MM.1S (cell line): ENCODE results near the gene MPND.

Experiments used
- DNase-seq: peaks from one replicate; pipeline ENCODE4 v3.0.0-alpha.2; 2015
- H2AFZ ChIP-seq: fragments of 300-600 bp; sonication (generic); 2 replicates; pipeline ENCODE4 v1.6.0; 2016; ENCODE audit warnings: antibody characterized with exemption, low read length
- H3F3A ChIP-seq: fragments of 300-600 bp; sonication (generic); 2 replicates; pipeline ENCODE4 v1.6.1; 2016; ENCODE audit warnings: mild to moderate bottlenecking, antibody characterized with exemption, low read length, moderate library complexity, mixed read lengths; ENCODE audit not compliant: insufficient read depth
- H3K27ac ChIP-seq: fragments of 300-600 bp; sonication (generic); 2 replicates; pipeline ENCODE4 v1.5.1; 2016; ENCODE audit warnings: mild to moderate bottlenecking, low read length
- H3K27me3 ChIP-seq: fragments of 300-600 bp; sonication (generic); replicated peaks from 2 replicates; pipeline ENCODE4 v1.6.0; 2016; ENCODE audit warnings: low read length; ENCODE audit not compliant: insufficient read depth
- H3K36me3 ChIP-seq: fragments of 300-600 bp; sonication (generic); replicated peaks from 2 replicates; pipeline ENCODE4 v1.6.1; 2016; ENCODE audit warnings: mild to moderate bottlenecking, low read length, mixed read lengths; ENCODE audit not compliant: insufficient read depth
- H3K4me1 ChIP-seq: fragments of 300-600 bp; sonication (generic); 2 replicates; pipeline ENCODE4 v1.6.1; 2016; ENCODE audit warnings: low read length, mixed read lengths
- H3K4me2 ChIP-seq: fragments of 300-600 bp; sonication (generic); 2 replicates; pipeline ENCODE4 v1.6.0; 2016; ENCODE audit warnings: low read depth, low read length
- H3K4me3 ChIP-seq: fragments of 300-600 bp; sonication (generic); 2 replicates; pipeline ENCODE4 v1.5.1; 2016; ENCODE audit warnings: low read length, mixed read lengths
- H3K79me2 ChIP-seq: fragments of 300-600 bp; sonication (generic); 2 replicates; pipeline ENCODE4 v1.6.1; 2016; ENCODE audit warnings: mixed run types, low read length, mixed read lengths
- H3K9ac ChIP-seq: fragments of 300-600 bp; sonication (generic); 2 replicates; pipeline ENCODE4 v1.6.1; 2016; ENCODE audit warnings: low read length, mixed read lengths
- H3K9me2 ChIP-seq: fragments of 300-600 bp; sonication (generic); replicated peaks from 2 replicates; pipeline ENCODE4 v1.6.1; 2016; ENCODE audit warnings: mild to moderate bottlenecking, low read length, mixed read lengths; ENCODE audit not compliant: insufficient read depth
- H3K9me3 ChIP-seq: fragments of 300-600 bp; sonication (generic); replicated peaks from 2 replicates; pipeline ENCODE4 v1.6.1; 2016; ENCODE audit warnings: mild to moderate bottlenecking, low read length, mixed read lengths; ENCODE audit not compliant: insufficient read depth
- H4K20me1 ChIP-seq: fragments of 300-600 bp; sonication (generic); 2 replicates; pipeline ENCODE4 v1.6.1; 2016; ENCODE audit warnings: mild to moderate bottlenecking, low read length, moderate library complexity, mixed read lengths; ENCODE audit not compliant: insufficient read depth
- EZH2 ChIP-seq: fragments of 300-600 bp; sonication (generic); optimal IDR thresholded peaks from 2 replicates; pipeline ENCODE3; 2017; ENCODE audit warnings: low read depth, mild to moderate bottlenecking, antibody characterized with exemption, low read length, mixed read lengths
- EZH2phosphoT487 ChIP-seq: fragments of 300-600 bp; sonication (generic); IDR thresholded peaks from 2 replicates; pipeline ENCODE4 v1.6.1; 2018; ENCODE audit warnings: antibody characterized with exemption, low read length
- TF ChIP-seq, protein P1 (sequence below): fragments of 300-600 bp; sonication (generic); IDR thresholded peaks from 2 replicates; pipeline ENCODE4 v1.5.1; 2016; ENCODE audit warnings: antibody characterized with exemption, low read length, mixed read lengths

MPND gene

DNA sequence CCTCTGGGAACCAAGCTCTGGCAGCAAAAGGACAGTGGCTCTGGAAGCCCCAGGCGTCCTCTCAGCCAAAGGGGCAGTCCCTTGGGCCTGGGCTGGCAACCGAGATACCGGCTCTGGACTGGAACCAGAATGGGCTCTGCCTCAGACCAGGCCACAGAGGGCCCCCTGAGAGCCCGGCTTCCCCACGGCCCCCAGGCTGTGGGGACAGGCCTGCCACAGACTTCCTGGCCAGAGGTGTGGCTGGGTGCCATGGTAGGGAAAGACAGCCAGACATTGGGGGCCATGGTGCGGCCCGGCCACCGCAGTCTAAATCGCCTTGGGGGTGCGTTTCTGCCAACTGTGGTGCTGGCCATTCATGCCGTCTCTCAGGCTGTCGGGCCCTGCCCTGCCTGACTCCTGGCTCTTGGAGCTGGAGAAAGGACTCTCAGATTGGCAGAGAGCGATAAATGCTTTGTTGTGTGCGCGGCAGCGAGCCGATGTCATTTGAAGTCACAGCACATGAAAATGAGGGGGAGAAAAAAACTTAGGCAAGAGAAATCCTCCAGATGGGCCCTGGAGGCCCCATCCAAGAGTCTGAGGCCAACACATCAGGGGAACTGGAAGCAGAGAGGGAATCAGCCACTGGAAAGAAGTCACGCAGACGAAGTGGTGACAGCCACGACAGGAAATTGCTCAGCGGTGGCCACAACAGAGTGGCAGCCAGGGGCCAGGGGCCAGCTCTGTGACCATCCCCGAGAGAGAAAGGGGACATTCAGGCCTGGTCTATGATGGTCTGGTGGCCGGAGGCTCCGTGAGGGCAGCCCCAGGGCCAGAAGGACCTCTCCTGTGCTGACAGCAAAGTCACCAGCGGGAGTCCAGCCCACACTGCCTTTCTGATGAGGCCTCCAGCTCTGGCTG lies 30.5 kb downstream of the MPND start:
- no peak overlapping the region for H2AFZ ChIP-seq
- H3K4me2 ChIP-seq = no peak overlapping the region
- no peaks in the 10 kb centered on the region for H3K9me2 ChIP-seq
- H3K9ac ChIP-seq = no peak overlapping the region
- peaks cover 12% of the 10 kb centered on the region for H4K20me1 ChIP-seq
- TF ChIP-seq EZH2 = no peak
- no peak for TF ChIP-seq EZH2phosphoT487
- TF ChIP-seq, protein P1, sequence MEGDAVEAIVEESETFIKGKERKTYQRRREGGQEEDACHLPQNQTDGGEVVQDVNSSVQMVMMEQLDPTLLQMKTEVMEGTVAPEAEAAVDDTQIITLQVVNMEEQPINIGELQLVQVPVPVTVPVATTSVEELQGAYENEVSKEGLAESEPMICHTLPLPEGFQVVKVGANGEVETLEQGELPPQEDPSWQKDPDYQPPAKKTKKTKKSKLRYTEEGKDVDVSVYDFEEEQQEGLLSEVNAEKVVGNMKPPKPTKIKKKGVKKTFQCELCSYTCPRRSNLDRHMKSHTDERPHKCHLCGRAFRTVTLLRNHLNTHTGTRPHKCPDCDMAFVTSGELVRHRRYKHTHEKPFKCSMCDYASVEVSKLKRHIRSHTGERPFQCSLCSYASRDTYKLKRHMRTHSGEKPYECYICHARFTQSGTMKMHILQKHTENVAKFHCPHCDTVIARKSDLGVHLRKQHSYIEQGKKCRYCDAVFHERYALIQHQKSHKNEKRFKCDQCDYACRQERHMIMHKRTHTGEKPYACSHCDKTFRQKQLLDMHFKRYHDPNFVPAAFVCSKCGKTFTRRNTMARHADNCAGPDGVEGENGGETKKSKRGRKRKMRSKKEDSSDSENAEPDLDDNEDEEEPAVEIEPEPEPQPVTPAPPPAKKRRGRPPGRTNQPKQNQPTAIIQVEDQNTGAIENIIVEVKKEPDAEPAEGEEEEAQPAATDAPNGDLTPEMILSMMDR = no peak
- H3K27me3 ChIP-seq = no peaks in the 10 kb centered on the region
- peaks cover 88% of the 10 kb centered on the region for H3K79me2 ChIP-seq
- peaks cover 19% of the 10 kb centered on the region for H3F3A ChIP-seq
- no peaks in the 10 kb centered on the region for H3K36me3 ChIP-seq
- no peak for DNase-seq
- H3K4me3 ChIP-seq = no peak overlapping the region
- no peaks in the 10 kb centered on the region for H3K9me3 ChIP-seq
- no peak overlapping the region for H3K27ac ChIP-seq
- peaks cover 24% of the 10 kb centered on the region for H3K4me1 ChIP-seq

DNA sequence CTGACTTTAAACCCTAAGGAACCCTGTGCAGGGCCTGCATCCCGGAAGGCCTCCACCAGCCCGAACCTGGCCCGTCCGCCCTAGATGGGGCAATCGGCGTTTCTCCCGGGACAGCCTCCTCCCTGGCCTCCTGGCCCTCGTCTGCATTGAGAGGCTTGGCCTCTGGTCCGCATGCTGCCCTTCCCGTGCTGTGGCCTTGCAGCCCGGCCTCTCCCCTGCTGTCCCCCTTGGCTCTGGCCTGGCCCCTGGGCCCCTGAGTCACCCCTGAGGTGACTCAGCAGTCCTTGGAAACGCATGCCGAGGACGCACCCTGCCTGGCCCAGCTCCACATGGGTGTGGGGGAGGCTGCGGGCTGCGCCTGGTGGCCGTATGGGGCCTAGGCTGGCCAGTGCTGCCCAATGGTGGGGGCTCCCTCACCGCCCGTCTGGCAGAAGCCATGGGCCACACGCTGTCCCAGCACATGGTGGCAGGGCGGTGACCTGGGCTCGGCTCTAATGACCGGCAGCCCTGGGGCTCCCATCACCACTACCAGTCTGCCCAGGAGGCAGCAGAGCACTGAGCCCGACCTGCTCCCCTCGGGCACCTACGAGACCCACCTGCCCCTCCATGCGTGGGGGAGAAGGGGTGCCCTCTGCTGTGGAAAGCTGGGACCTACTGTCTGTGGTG lies 31.3 kb downstream of the MPND start:
- peaks cover 12% of the 10 kb centered on the region for H4K20me1 ChIP-seq
- H3K9me3 ChIP-seq = no peaks in the 10 kb centered on the region
- no peak overlapping the region for H2AFZ ChIP-seq
- H3K4me3 ChIP-seq = no peak overlapping the region
- H3K4me1 ChIP-seq = peaks cover 17% of the 10 kb centered on the region
- H3F3A ChIP-seq = peaks cover 11% of the 10 kb centered on the region
- H3K27ac ChIP-seq = no peak overlapping the region
- H3K9ac ChIP-seq = no peak overlapping the region
- no peak overlapping the region for H3K4me2 ChIP-seq
- TF ChIP-seq EZH2 (no peak), EZH2phosphoT487 (no peak)
- TF ChIP-seq, protein P1 = no peak
- H3K79me2 ChIP-seq = peaks cover 96% of the 10 kb centered on the region
- no peaks in the 10 kb centered on the region for H3K27me3 ChIP-seq
- DNase-seq = no peak
- no peaks in the 10 kb centered on the region for H3K9me2 ChIP-seq
- no peaks in the 10 kb centered on the region for H3K36me3 ChIP-seq

DNA sequence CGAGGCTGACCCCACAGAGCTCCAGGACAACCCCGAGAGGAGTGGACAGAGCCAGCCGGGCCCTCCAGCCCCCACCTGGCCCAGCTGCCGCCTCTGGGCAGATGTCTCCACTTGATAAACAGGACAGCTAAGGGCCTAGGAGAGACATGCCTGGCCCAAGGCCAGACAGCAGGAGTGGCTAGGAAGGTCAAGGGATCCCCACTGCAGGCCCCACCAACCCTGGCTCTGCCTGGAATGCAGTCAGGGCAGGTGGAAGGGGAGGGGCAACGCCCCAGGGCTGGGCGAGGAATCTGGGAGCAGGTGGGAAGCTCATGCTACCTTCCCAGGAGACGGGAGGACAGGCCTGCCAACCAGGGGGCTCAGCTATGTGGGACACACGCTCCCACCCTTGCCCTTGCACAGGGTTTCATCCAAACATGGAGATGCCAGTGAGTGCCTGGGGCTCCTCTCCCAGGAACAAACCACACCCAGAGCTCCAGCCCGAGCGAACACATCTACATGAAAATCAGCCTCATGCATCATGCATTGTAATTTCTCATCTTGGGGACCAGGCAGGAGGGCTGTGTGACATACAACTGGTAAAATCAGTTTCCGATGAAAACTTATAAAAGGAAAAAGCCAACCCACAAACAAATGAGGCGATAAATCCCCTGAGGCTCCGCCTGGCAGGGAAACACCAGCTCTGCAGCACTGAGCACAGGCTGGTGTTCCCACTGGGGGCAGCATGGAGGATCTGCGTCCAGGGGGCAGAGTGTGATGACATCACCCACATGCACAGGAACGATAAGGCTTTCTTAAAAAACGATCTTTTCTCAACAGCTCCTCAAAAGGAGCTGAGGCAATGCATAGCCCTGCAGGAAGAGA lies 32.0 kb downstream of the MPND start:
- Histone ChIP-seq H3K4me2 (no peak overlapping the region), H3K27me3 (no peaks in the 10 kb centered on the region), H3K9ac (no peak overlapping the region), H2AFZ (no peak overlapping the region), H3K36me3 (no peaks in the 10 kb centered on the region), H4K20me1 (peaks cover 18% of the 10 kb centered on the region), H3K9me2 (no peaks in the 10 kb centered on the region), H3K9me3 (no peaks in the 10 kb centered on the region), H3F3A (peaks cover 4% of the 10 kb centered on the region; the same call in 1 of the 2 replicates), H3K4me3 (no peak overlapping the region), H3K4me1 (peaks cover 11% of the 10 kb centered on the region), H3K79me2 (peaks cover 100% of the 10 kb centered on the region), H3K27ac (no peak overlapping the region)
- no peak for DNase-seq
- no peak for TF ChIP-seq EZH2phosphoT487
- TF ChIP-seq, protein P1 = no peak
- no peak for TF ChIP-seq EZH2
